H9 (cell line): ENCODE results near the gene EGFL8. TPM values are rescaled to one million over a fixed set of nuclear protein-coding genes. Genes with fewer than 3 reads are reported as not detected.

Experiments used
- DNase-seq: peaks from one replicate; pipeline ENCODE4 v3.0.0-alpha.2; 2017
- H2AFZ ChIP-seq: one replicate; pipeline ENCODE4 v1.6.1; 2013; ENCODE audit warnings: mild to moderate bottlenecking, low read length, control low read depth, moderate library complexity
- H2AK5ac ChIP-seq: 2 replicates; pipeline ENCODE4 v1.6.1; 2013; ENCODE audit warnings: low read length, control low read depth, mixed read lengths; ENCODE audit not compliant: insufficient read length
- H2BK120ac ChIP-seq: one replicate; pipeline ENCODE4 v1.6.1; 2013; ENCODE audit warnings: low read depth, mild to moderate bottlenecking, low read length, control low read depth, inconsistent platforms; ENCODE audit not compliant: poor library complexity, severe bottlenecking
- H2BK12ac ChIP-seq: 2 replicates; pipeline ENCODE4 v1.6.1; 2013; ENCODE audit warnings: low read length, control low read depth, mixed read lengths, low read depth; ENCODE audit not compliant: insufficient read length
- H2BK15ac ChIP-seq: 2 replicates; pipeline ENCODE4 v1.6.1; 2013; ENCODE audit warnings: low read depth, low read length, control low read depth
- H2BK20ac ChIP-seq: one replicate; pipeline ENCODE4 v1.6.1; 2013; ENCODE audit warnings: low read depth, mild to moderate bottlenecking, low read length, control low read depth, inconsistent platforms; ENCODE audit not compliant: poor library complexity, severe bottlenecking
- H2BK5ac ChIP-seq: 2 replicates; pipeline ENCODE4 v1.6.1; 2013; ENCODE audit warnings: low read length, control low read depth, mixed read lengths; ENCODE audit not compliant: insufficient read length
- H3K14ac ChIP-seq: 2 replicates; pipeline ENCODE4 v1.6.1; 2013; ENCODE audit warnings: low read length, control low read depth; ENCODE audit not compliant: insufficient read depth
- H3K18ac ChIP-seq: 2 replicates; pipeline ENCODE4 v1.6.1; 2013; ENCODE audit warnings: low read depth, mild to moderate bottlenecking, mixed read lengths, low read length, control low read depth; ENCODE audit not compliant: insufficient read length
- H3K23ac ChIP-seq: 2 replicates; pipeline ENCODE4 v1.6.1; 2013; ENCODE audit warnings: low read length, control low read depth, mixed read lengths, low read depth; ENCODE audit not compliant: insufficient read length
- H3K23me2 ChIP-seq: 2 replicates; pipeline ENCODE4 v1.6.1; 2013; ENCODE audit warnings: low read depth, mild to moderate bottlenecking, mixed read lengths, low read length, control low read depth; ENCODE audit not compliant: insufficient read length, poor library complexity, severe bottlenecking
- H3K27ac ChIP-seq: 2 replicates; pipeline ENCODE4 v1.5.1; 2013; ENCODE audit warnings: low read length, control low read depth, mixed read lengths, low read depth; ENCODE audit not compliant: insufficient read length
- H3K27me3 ChIP-seq: 2 replicates; pipeline ENCODE4 v1.6.1; 2013; ENCODE audit warnings: low read length, control low read depth, inconsistent platforms; ENCODE audit not compliant: insufficient read depth
- H3K4ac ChIP-seq: 2 replicates; pipeline ENCODE4 v1.6.1; 2013; ENCODE audit warnings: low read depth, mild to moderate bottlenecking, control low read depth, inconsistent platforms, low read length, moderate library complexity
- H3K4me1 ChIP-seq: 2 replicates; pipeline ENCODE4 v1.6.1; 2013; ENCODE audit warnings: low read length, control low read depth, inconsistent platforms; ENCODE audit not compliant: insufficient read depth
- H3K4me2 ChIP-seq: 2 replicates; pipeline ENCODE4 v1.6.1; 2013; ENCODE audit warnings: low read length, control low read depth, mixed read lengths; ENCODE audit not compliant: insufficient read length, insufficient read depth
- H3K56ac ChIP-seq: 2 replicates; pipeline ENCODE4 v1.6.1; 2013; ENCODE audit warnings: low read depth, mild to moderate bottlenecking, mixed read lengths, low read length, control low read depth; ENCODE audit not compliant: insufficient read length
- H3K79me1 ChIP-seq: 2 replicates; pipeline ENCODE4 v1.6.1; 2013; ENCODE audit warnings: low read depth, mild to moderate bottlenecking, moderate library complexity, low read length, control low read depth, inconsistent platforms; ENCODE audit not compliant: insufficient read depth, poor library complexity, severe bottlenecking
- H3K79me2 ChIP-seq: 2 replicates; pipeline ENCODE4 v1.6.1; 2013; ENCODE audit warnings: low read length, control low read depth, inconsistent platforms; ENCODE audit not compliant: insufficient read depth
- H3K9ac ChIP-seq: 2 replicates; pipeline ENCODE4 v1.6.1; 2013; ENCODE audit warnings: low read length, control low read depth, mixed read lengths; ENCODE audit not compliant: insufficient read length; ENCODE audit errors: extremely low read depth
- H3K9me3 ChIP-seq: one replicate; pipeline ENCODE4 v1.6.1; 2013; ENCODE audit warnings: low read depth, low read length, inconsistent platforms; ENCODE audit not compliant: control insufficient read depth
- H3T11ph ChIP-seq: one replicate; pipeline ENCODE4 v1.6.1; 2013; ENCODE audit warnings: mild to moderate bottlenecking, low read length, control low read depth, inconsistent platforms
- H4K20me1 ChIP-seq: one replicate; pipeline ENCODE4 v1.6.1; 2013; ENCODE audit not compliant: control insufficient read depth, insufficient read length, insufficient read depth
- H4K5ac ChIP-seq: 2 replicates; pipeline ENCODE4 v1.6.1; 2013; ENCODE audit warnings: low read depth, mild to moderate bottlenecking, mixed read lengths, low read length, control low read depth; ENCODE audit not compliant: insufficient read length
- H4K8ac ChIP-seq: replicated peaks from 2 replicates; pipeline ENCODE4 v1.6.1; 2013; ENCODE audit warnings: low read length, control low read depth, mixed read lengths, low read depth; ENCODE audit not compliant: insufficient read length
- H4K91ac ChIP-seq: 2 replicates; pipeline ENCODE4 v1.6.1; 2013; ENCODE audit warnings: low read depth, mild to moderate bottlenecking, moderate library complexity, mixed read lengths, low read length, control low read depth; ENCODE audit not compliant: insufficient read length
- H3K27ac Mint-ChIP-seq, 3 experiments: 2 replicates in 2 of 3; 3 replicates in 1 of 3; pipeline ENCODE4 v1.8.0; 2020 to 2021; ENCODE audit warnings: mixed read lengths in 3 of 3, mild to moderate bottlenecking in 1 of 3, moderate library complexity in 1 of 3
- H3K27me3 Mint-ChIP-seq: 2 replicates; pipeline ENCODE4 v1.8.0; 2021; ENCODE audit warnings: low read depth, mild to moderate bottlenecking, moderate library complexity, mixed read lengths
- H3K36me3 Mint-ChIP-seq, 3 experiments: 2 replicates in 2 of 3; 3 replicates in 1 of 3; pipeline ENCODE4 v1.8.0; 2020 to 2021; ENCODE audit warnings: low read depth in 3 of 3, mixed read lengths in 3 of 3; ENCODE audit not compliant: insufficient read depth in 1 of 3
- H3K4me1 Mint-ChIP-seq, 2 experiments: 2 replicates each; pipeline ENCODE4 v1.8.0; 2020; ENCODE audit warnings: mixed read lengths in 2 of 2
- H3K4me3 Mint-ChIP-seq, 2 experiments: 2 replicates in 1 of 2; 3 replicates in 1 of 2; pipeline ENCODE4 v1.8.0; 2020 to 2021; ENCODE audit warnings: mild to moderate bottlenecking in 2 of 2, mixed read lengths in 2 of 2, moderate library complexity in 1 of 2
- H3K9me3 Mint-ChIP-seq, 2 experiments: 2 replicates in 1 of 2; 3 replicates in 1 of 2; pipeline ENCODE4 v1.8.0; 2020; ENCODE audit warnings: mild to moderate bottlenecking in 2 of 2, mixed read lengths in 2 of 2, moderate library complexity in 1 of 2
- CTCF ChIP-seq: fragments of 200-600 bp; sonication (generic); conservative IDR thresholded peaks from 3 replicates; pipeline ENCODE4 v1.8.0; 2021; ENCODE audit warnings: antibody characterized with exemption, mild to moderate bottlenecking
- WGBS: extraction: QIAGEN DNeasy Blood & Tissue Kit; methylation state at CpG from one replicate; pipeline ENCODE4 v1.1.7; 2013; ENCODE audit warnings: missing lambda C conversion rate, low lambda C conversion rate, mixed read lengths; ENCODE audit not compliant: insufficient read length; ENCODE audit errors: extremely low coverage; 5-methylcytosine and 5-hydroxymethylcytosine counted together
- total RNA-seq: library from RNA; stranded (reverse); gene quantifications from 2 replicates; pipeline ENCODE4 v1.2.1, GENCODE V29; 2021

EGFL8 gene
- total RNA-seq, 1 experiment from 2014 or later, result 27.2 TPM

- no peak overlapping the region for H2AFZ ChIP-seq
- no peak for DNase-seq
- H3K79me1 ChIP-seq, result no peaks in the 10 kb centered on the region
- H2BK20ac ChIP-seq, result no peak overlapping the region
- Mint-ChIP-seq H3K4me3 (no peak overlapping the region; a peak in 1 of 5 replicates), H3K27ac (no peak overlapping the region), H3K27me3 (no peaks in the 10 kb centered on the region), H3K9me3 (no peaks in the 10 kb centered on the region), H3K36me3 (no peaks in the 10 kb centered on the region), H3K4me1 (peaks cover 23 to 26% of the 10 kb centered on the region in 2 experiments)
- no peaks in the 10 kb centered on the region for H3K27me3 ChIP-seq
- H4K5ac ChIP-seq, result no peak overlapping the region
- no peak overlapping the region for H2BK12ac ChIP-seq
- no peak overlapping the region for H3K4ac ChIP-seq
- H3K27ac ChIP-seq, result no peak overlapping the region
- H3K23me2 ChIP-seq, result peaks cover 9% of the 10 kb centered on the region
- no peaks in the 10 kb centered on the region for H4K20me1 ChIP-seq
- H4K91ac ChIP-seq, result no peak overlapping the region
- no peak overlapping the region for H3K56ac ChIP-seq
- no CpG with 5 or more reads among the region's 3 CpGs for WGBS
- H3K14ac ChIP-seq, result no peak overlapping the region
- no peak overlapping the region for H2BK15ac ChIP-seq
- H3K9me3 ChIP-seq, result no peaks in the 10 kb centered on the region
- H3K9ac ChIP-seq, result no peak overlapping the region
- no peak overlapping the region for H2BK5ac ChIP-seq
- H3K4me2 ChIP-seq, result no peak overlapping the region
- no peaks in the 10 kb centered on the region for H3K79me2 ChIP-seq
- no peak overlapping the region for H3T11ph ChIP-seq
- H2BK120ac ChIP-seq, result no peak overlapping the region
- no peak overlapping the region for H4K8ac ChIP-seq
- peaks cover 3% of the 10 kb centered on the region for H3K4me1 ChIP-seq
- H2AK5ac ChIP-seq, result no peak overlapping the region
- no peak for TF ChIP-seq CTCF
- H3K18ac ChIP-seq, result no peak overlapping the region
- H3K23ac ChIP-seq, result no peak overlapping the region
These were observed 33.9 kb downstream of the EGFL8 start for GRCh38 chr6:32198345-32198696.
